ENCODE data around the gene SMIM33. TPM values are rescaled to one million over a fixed set of nuclear protein-coding genes. Genes with fewer than 3 reads are reported as not detected.
A peak's percentile ranks its signal among the peaks of the same experiment; 100 is the strongest.

The SMIM33 gene
- total and polyA plus RNA-seq, 2 of the 13 experiments (the other 11 are each of a cell fraction or from before 2014, with no cell fraction given), result not detected

DNA sequence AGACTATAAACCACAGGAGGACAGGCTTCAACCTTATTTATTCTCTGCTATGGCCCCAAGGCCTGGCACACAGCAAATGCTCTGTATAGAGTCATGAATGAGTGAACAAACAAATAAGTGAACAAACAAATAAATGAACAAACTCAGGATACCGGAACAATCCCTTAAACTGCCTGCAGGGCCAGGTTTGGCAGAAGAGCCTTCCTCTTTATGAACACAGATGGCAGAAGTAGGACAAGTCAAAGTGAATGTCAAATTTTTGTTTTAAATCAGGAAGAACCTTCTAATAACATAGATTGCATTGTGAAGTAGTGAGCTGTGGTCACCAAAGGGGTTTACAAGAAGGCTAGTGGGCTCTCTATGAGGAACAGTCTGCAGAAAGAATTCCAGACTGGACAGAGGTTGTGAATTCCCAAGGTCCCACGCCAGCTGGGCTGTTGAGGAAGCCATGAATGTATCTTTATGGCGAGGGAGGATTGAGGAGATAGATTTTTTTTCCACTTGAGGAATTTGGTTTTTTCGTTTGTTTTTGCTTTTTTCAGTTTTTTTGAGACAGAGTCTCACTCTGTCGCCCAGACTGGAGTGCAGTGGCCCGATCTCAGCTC, 42.1 kb downstream of the SMIM33 start:
- Histone ChIP-seq H3K9me3 (ENCODE audit: low read length) (no peaks in the 10 kb centered on the region), H3K27ac (ENCODE audit: extremely low read length, insufficient read depth, low read length) (no peak overlapping the region), H2AFZ (ENCODE audit: low read length) (no peak overlapping the region), H3K9ac (ENCODE audit: insufficient read depth, low read depth, low read length) (no peak overlapping the region), H3K36me3 (replicated peaks in 1 of 2; ENCODE audit: control insufficient read depth in 1 of 2, insufficient read depth in 2 of 2, low read length in 2 of 2) (peaks cover 5 to 28% of the 10 kb centered on the region in 2 experiments; a peak in 4 of 5 replicates), H3K4me2 (ENCODE audit: low read depth, low read length) (no peak overlapping the region), H3K27me3 (ENCODE audit: control insufficient read depth in 1 of 2, insufficient read depth in 2 of 2, low read length in 2 of 2) (no peaks in the 10 kb centered on the region; a peak in 1 of 5 replicates), H3K4me1 (ENCODE audit: insufficient read depth, low read length) (peaks cover 11% of the 10 kb centered on the region), H4K20me1 (ENCODE audit: insufficient read depth, low read length) (no peaks in the 10 kb centered on the region), H3K79me2 (ENCODE audit: insufficient read depth, low read length) (no peaks in the 10 kb centered on the region), H3K4me3 (replicated peaks in 1 of 3; ENCODE audit: insufficient read depth in 1 of 3, low read depth in 2 of 3, low read length in 3 of 3) (no peak overlapping the region)
- DNase-seq (ENCODE audit: low spot score) (no peak), FAIRE-seq (no peak), ATAC-seq (no peak)
- in situ Hi-C loops (cut with HindIII; ENCODE audit: extremely low pct_ligation_motif_present, low pct_unique_long_range_greater_than_20kb) (no loop called here), intact Hi-C loops (cut with micrococcal nuclease; ENCODE audit: unreplicated experiment) (loop anchor here (1.0 kb wide), 1 partner anchor 91 kb away; no protein-coding TSS in a partner anchor)
- BruUV-seq (replicated peaks), result no TSS peak
- ChIA-PET CTCF (ENCODE audit: low intra/inter-chr PET ratio, low total read pairs) (interaction anchor here (1.3 to 3.2 kb wide), 2 partner anchors 90 to 128 kb away, joined by 4 to 60 read pairs; no protein-coding TSS in a partner anchor), POLR2A (interaction anchor here (0.9 to 2.4 kb wide), 6 partner anchors 8 to 91 kb away, joined by 3 to 23 read pairs (median 3); partner anchors contain the start of genes DNAJC18 and UBE2D2)
- 95% methylated on average over 6 of the region's 6 CpGs for WGBS (ENCODE audit: low lambda C conversion rate)
- TF ChIP-seq ZNF441 (CRISPR knock-in tag; IDR thresholded peaks at IDR 0.05; ENCODE audit: borderline replicate concordance) (no peak), RBM22 (optimal IDR thresholded peaks at IDR 0.05; ENCODE audit: low read length) (peak; percentile 53), POLR2AphosphoS5 (IDR thresholded peaks at IDR 0.05; ENCODE audit: low read depth, low read length) (0 out of 2 replicates have a peak, but pooled peaks have one; percentile 36), ZNF543 (CRISPR knock-in tag; IDR thresholded peaks at IDR 0.05) (no peak), ZNF546 (CRISPR knock-in tag; conservative IDR thresholded peaks at IDR 0.05) (no peak), ZNF510 (CRISPR knock-in tag; IDR thresholded peaks at IDR 0.05; ENCODE audit: low read depth) (no peak), HOXA9 (CRISPR knock-in tag; IDR thresholded peaks at IDR 0.05; ENCODE audit: borderline replicate concordance) (no peak), ZC3H13 (CRISPR knock-in tag; IDR thresholded peaks at IDR 0.05) (0 out of 2 replicates have a peak, but pooled peaks have one; percentile 3)

Data from HepG2 (cell line).